Stimulated activated CD8-positive, alpha-beta memory T cell treated with anti-CD3 and anti-CD28 coated beads, Interleukin-2, amount 100 ng/mL, for 1 hour (primary cell): ENCODE data around the gene TIMM10.

ENCODE experiments used
- DNase-seq, 2 donors: peaks; one replicate each; pipeline ENCODE4 v3.0.0-alpha.2; 2020; ENCODE audit warnings: low read depth in 2 of 2

TIMM10 gene

GRCh38 chr11:57502870-57503269 lies 27.7 kb downstream of the TIMM10 start:
- no peak for DNase-seq

GRCh38 chr11:57502376-57502775 lies 28.2 kb downstream of the TIMM10 start:
- DNase-seq: no peak

- DNase-seq: no peak
Measured at GRCh38 chr11:57501953-57502352, 28.6 kb downstream of the TIMM10 start.

DNA sequence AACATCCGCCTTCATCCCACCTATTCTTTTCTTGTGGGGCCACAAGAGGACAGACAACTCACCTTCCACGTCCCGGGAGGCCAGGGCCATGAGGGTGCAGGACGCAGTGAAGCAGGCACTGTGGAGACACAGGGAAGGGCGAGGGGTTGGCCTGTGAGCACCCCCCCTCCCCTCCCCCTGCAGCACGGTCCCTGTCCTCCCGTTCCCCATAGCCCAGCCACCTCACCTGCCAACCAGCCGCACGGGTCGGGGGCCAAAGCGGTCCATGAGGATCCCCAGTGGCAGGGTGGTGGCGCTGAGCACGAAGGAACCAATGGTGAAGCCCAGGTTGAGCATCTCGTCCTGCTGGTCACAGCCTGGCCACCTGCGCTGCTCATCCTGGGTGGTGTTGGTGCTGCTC lies 29.6 kb downstream of the TIMM10 start:
- no peak for DNase-seq

DNA sequence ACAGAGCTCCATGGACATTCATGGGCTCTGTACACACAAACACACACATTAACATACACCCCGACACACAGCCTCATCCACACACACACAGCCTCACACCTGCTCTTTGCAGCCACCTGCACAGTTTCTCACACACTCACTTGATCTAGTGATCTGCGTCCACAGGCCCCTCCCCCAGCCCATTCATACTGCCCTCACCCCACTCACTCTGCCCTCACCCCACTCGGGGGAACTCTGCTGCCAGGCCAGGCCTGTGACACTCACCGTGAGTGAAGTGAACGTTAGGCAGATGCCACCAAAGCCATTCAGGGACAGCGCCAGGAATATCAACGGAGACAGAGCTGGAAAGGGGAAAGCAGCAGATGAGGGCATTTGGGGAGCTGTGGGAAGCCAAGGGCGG lies 30.0 kb downstream of the TIMM10 start:
- no peak for DNase-seq

GRCh38 chr11:57499983-57500461 lies 30.5 kb downstream of the TIMM10 start:
- DNase-seq: no peak

DNA sequence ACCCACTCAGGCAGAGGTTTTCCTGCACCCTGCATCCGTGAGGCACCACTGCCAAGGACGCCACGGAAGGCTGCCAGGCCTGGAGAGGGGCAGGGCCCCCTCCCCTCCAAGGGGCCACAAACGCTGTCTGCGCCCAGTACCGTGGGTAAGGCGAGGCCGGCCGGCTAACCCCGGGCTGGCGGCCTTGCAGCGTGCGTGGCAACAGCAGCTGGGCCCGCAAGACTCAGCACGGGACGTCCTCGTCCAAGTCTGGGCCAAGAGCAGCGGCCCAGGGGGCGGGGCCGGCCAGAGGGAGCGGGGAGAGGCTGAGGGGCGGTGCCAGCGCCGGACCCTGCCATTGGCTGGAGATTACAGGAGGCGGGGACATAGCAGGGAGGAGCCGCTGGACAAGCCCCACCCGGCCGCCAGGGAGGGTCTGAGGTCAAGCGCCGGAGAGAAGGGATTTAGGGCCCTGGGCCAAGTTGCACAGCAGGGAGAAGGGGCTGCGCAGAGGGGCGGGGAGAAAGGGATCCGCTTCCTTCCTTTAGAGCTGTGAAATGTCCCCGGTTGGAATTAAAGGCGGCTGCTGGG lies 31.1 kb downstream of the TIMM10 start:
- no peak for DNase-seq

GRCh38 chr11:57498540-57498939 lies 32.0 kb downstream of the TIMM10 start:
- no peak for DNase-seq

DNA sequence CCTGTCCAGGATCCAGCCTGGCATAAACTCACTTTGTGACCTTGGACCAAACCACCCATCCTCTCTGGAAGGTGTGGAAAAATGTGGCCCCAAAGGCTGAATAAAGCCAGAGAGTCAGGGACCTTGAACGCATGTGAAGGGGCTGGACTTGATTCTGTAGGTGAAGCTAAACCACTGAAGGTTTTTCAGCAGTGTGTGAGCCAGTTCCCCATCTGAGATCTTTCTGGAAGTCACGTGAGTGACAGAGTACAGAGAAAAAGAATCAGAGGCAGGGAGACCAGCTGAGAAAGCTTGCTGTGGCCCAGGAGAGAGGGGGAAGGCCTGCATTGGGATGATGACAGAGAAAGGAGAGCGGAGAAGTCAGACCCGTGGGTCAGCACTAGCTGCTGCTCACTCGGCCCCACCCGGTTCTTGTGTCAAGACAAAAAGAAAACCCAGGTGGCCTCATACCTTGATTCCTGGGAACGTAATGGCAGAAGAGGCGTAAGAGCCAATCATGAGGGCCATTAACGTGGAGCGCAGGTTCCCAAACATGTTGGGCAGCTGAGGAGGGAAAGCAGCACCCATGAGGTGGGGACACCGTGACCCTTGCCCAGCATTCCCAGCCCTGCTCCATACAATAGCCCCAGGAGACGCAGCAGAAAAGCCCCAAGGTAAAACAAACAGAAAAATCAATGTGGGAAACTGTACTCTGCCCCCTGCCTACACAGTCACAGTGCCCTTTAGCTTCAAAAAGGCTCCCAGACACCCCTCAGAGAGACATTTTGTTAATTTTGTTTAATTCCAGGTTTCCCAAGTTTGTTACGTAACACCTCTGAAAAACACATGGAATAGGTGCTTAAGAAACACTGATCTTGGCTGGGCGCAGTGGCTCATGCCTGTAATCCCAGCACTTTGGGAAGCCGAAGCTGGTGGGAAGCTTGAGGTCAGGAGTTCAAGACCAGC lies 33.0 kb downstream of the TIMM10 start:
- DNase-seq: no peak

DNA sequence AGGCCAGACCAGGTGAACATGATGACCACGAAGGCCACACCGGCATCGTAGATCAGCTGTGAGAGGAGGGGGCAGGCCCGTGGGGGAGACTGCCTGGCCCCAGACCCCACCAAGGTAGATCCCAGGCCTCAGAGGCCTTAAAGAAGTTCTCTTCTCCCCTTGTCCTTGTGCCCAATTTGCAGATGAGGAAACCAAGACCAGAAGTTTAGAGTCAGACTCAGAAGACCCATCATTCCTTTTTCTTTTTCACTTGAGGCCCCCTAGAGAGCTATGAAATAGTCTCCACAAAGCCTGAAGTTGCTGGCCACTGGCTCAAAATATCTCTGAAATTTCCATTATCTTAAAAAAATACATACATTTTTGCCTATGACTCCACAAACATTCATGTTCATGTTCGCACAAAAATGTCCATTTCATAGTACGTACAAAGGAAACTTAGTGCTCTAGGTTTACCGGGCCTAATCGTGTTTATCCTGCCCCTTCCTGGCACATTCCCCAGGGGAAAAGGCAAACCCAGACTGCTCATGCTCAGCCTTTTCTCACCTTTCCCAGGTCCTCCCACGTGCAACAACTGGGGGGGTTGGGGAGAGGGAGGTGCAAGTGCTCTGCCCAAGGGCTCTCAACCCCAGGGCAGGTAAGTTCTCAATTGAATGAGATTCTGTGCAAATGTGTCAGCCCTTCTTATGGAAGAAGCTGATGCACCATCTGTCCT lies 34.3 kb downstream of the TIMM10 start:
- no peak for DNase-seq

DNA sequence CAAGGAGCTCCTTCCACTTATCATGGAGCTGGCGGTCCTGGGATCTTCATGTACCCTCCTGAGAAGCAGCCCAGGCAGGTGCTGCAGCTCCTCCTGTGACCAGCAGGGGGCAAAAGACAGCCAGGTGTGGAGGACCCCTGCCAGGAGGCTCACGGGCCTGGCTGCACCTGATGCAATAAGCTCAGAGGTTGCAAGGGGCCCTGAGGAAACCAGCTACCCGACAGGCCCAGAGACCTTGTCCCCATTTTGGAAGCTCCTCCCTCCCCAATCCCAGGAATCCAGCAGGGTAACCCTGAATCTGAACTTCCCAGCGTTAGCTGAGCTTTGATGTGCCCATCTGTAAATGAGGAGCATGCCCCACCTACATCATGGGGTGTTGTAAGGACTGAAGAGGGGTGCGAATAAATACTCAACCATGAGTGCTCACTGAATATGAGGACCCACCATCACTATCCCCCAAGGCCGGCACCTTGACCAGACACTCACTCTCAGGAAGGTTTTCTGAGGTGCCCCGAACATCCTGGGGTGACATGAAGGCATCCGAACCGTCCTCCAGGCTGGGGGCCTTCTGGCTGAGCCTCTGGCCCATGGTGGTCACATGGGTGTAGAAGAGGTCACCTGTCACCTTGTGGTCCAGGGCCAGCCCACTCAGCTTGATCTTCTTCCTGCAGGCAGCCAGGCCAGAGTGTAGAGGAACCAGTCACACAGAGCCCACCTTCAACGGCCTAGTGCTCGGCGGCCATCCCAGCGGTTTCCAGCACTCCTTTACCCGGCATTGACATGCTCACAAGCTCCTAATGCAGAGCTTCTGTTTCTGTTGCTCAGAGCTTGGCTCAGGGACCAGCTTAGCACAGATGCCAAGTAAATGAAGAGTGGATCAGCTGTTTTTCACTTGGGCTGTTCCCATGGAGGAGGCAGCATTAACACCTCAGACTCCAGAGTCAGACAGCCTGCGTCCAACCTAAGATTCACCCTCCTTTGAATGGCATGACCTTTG lies 36.7 kb downstream of the TIMM10 start:
- peak; percentile 50 to 54 for DNase-seq

DNA sequence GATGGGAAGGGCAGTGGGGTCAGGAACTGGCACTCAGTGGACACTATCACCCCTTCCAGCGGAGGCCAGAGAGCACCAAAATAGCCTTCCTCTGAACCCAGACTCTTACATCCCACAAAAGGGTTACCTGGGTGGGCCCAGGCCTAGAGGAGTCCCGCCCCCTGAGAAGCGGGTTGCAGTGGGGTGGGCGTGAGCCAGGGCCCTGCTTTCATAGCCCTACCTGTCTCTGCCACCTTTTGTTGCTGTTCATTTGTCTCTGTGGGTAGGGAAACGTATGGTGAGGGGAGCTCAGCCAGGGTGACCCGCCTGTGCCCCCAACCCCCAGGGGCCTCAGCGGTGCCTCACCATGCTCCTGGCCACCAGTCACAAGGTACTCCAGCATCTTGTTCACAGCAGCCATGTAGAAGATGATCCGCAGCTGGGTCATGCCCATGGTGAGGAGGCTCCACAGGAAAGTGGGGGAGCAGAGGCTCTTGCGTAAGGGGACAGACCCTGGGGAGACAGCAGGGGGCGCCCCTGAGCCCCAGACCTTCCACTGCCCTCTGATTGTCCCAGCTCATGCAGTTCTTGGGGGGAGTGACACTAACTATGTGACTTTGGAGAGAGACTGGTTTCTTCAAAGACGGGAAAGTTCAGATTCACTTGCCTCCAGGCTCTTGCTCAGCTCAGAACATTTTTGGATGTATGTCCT lies 39.0 kb downstream of the TIMM10 start:
- no peak for DNase-seq

DNA sequence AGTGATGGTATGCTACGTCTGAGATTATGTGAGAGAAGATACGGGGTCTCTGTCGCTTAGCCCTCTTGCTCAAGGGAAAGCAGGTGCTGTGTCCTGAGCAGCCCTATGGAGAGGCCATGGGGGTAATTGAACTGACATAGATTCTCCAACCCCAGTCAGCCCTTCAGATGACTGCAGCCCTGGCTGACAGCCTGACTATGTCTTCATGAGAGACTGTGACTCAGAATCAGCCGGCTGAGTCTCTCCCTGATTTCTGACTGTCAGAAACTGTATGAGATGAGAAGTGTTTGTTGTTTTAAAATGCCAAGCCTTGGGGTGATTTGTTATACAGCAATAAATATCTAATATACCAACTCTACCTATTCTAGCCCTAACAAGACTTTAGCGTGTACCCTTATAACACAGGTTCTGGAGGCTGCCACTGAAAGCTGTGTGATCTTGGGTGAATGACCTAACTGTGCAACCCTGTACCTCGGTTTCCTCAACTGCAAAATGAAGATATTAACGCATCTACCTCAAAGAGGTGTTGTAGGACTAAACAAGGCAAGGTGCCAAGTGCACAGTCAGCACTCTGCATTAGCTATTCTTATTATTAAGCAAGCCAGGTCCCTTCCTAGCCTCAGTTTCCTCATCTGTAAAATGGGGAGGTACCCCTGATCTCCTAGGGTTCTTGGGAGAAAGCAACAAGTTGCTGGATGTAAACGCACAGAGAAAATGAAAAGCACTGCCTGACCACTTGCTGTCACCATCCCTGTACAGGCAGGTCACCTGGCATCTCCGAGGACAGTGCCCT lies 39.9 kb downstream of the TIMM10 start:
- no peak for DNase-seq

- no peak for DNase-seq
Measured at GRCh38 chr11:57487920-57488659, 42.5 kb downstream of the TIMM10 start.

GRCh38 chr11:57487021-57487778 lies 43.4 kb downstream of the TIMM10 start:
- DNase-seq: no peak

DNA sequence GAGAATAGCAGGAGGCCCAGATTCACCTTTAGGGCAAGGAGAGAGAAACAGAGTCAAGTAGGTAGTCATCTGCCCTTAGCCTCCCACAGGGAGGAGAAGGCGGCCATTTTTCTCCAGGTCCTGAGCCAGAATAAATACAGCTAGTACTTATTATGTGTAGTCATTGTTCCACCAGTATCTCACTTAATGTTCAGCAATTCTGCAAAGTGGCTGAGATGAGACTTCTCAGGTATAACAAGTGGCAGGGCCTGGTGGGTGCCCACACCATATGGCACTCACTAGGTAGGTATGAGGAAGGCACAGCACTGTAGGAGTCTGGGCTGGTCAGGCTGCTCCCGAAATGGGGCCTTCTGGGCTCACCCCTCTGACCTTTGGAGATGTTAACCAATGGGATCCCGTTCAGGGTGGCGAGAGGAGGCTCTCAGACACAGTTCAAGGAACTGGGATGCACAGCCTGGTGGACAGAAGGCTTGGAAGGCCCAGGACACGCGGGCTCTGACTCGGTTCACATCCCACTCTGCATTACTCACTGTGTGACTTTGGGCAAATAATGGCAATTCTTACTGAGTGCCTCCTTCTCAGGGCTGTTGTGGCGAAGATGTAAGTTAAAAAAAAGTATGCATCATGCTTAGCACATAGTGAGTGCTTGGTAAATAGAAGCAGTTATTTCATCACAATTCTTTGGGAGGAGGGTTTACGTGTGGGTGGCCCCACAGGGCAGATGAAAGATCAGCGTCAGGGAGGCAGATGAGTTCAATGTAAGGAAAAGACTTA lies 45.1 kb downstream of the TIMM10 start:
- no peak for DNase-seq

DNA sequence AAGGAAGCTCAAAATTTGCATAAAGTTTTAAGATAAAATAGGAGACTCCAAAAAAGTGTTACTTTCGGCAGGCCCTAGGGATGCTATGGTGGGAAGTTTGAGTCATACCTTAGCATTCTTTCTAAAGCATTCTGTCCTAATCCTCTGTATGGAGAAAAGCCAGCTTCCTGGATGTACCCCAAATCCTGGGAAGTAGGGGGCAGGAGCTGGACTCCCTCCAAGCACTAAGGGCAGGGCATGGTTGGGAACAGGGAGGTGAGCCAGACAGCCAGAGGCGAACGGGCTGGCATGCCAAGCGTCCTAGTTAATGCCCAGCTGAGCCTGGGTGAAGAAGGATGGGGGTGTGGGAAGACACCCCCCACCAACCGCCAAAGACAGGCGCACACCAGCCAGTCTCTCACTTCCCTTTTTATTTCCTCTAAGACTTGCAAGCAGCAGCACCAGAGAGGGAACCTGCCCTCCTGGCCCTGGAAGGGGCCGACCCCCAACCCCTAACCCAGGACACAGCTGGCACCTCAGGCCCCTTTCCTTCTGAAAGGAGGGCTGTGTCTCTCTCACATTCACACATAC lies 46.3 kb downstream of the TIMM10 start:
- no peak for DNase-seq
